HG03457 (cell line): ENCODE measurements around the gene CEP89.
"Not testable (repeated sequence)": the region's sequence is repeated elsewhere in the genome, so short reads cannot be mapped to it uniquely, and the experiment has no call there.

Experiments used
- ATAC-seq: cut with Tn5 transposase; IDR thresholded peaks from one replicate; pipeline ENCODE4 v1.9.1; 2021; ENCODE audit warnings: moderate number of reproducible peaks; ENCODE audit not compliant: unreplicated experiment

CEP89 gene

DNA sequence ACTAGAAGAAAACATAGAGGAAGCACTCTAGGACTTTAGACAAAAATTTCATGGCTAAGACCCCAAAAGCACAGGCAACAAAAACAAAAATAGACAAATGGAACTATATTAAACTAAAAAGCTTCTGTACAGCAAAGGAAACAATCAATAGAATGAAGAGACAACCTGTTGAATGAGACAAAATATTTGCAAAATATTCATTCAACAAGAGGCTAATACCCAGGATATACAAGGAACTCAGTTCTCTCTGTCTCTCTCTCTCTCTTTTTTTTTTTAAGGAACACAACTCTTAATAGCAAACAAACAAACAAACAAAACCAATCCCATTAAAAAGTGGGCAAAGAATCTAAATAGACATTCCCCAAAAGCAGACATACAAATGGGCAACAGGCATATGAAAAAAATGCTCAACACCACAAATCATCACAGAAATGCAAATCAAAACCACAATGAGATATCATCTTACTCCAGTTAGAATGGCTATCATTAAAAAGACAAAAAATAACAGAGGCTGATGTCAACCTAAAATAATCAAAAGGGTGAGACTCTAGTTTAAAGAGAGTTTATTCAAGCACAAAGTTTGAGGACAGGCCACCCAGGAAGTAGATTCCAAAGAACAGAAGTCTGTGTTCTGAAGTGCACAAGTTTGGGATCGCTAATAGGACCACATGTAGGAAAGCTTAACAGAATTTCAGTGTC, 75.1 kb downstream of the CEP89 start:
- ATAC-seq, result no peak

DNA sequence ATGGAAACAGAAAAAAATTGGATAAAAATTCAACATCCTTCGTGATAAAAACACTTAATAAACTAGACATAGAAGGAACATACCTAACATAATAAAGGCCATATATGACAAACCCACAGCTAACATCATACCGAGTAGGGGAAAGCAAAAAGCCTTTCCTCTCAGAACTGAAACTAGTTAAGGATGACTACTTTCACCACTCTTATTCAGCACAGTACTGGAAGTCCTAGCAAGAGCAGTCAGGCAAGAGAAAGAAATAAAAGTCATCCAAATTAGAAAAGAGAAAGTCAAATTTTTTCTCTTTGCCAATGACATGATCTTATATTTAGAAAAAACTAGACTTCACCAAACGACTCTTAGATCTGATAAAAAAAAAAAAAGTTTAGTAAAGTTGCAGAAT, 76.4 kb downstream of the CEP89 start:
- peak; percentile 76 for ATAC-seq

DNA sequence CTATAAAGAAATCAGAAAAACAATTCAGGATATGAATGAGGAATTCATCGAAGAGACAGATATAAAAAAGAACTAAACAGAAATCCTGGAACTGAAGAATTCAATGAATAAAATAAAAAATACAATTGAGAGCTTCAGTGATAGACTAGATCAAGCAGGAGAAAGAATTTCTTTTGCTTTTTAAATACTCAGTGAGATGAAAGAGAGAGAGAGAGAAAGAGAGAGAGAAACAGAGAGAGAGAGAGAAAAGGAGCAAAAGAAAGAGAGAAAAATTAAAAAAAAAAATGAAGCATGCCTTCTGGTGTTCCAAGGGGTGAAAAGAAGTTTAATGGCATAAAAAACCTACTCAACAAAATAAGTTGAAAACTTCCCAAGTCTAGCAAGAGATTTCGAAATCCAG, 80.1 kb downstream of the CEP89 start:
- ATAC-seq, result no peak

DNA sequence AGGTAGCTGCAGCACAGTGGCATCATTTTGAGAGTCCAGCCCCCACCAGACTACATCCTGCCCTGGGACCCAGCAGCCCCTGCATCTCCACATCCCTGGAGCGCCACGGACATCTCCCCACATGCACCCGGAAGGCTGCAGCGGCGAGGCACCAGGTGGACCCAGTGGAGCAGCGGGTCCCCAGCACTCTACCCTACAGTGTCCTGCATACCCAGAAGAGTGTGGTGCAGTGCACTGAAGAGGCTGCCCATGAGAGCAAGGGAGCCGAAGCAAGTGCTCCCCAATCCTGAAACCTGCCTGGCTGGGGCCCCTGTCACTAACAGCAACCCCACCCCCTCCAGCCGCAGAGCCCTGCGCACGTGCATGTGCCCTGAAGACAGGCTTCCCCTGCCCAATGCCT, 80.9 kb downstream of the CEP89 start:
- ATAC-seq, result no peak

DNA sequence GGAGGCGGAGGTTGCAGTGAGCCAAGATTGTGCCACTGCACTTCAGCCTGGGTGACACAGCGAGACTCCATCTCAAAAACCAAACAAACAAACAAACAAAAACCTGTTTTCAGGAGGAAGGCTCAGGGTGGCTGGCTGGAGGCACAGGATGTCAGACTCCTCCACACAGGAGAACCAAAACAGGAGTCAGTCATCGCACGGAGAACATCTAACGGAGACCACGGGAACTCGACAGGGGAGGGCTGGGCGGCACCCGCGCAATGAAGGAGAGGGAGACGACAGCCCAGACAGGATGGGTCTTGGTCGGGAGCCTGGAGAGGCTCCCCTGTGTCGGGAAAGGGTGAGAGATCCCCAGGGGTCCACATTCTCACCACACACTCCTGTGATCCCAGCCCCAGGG, 81.4 kb downstream of the CEP89 start:
- no peak for ATAC-seq

DNA sequence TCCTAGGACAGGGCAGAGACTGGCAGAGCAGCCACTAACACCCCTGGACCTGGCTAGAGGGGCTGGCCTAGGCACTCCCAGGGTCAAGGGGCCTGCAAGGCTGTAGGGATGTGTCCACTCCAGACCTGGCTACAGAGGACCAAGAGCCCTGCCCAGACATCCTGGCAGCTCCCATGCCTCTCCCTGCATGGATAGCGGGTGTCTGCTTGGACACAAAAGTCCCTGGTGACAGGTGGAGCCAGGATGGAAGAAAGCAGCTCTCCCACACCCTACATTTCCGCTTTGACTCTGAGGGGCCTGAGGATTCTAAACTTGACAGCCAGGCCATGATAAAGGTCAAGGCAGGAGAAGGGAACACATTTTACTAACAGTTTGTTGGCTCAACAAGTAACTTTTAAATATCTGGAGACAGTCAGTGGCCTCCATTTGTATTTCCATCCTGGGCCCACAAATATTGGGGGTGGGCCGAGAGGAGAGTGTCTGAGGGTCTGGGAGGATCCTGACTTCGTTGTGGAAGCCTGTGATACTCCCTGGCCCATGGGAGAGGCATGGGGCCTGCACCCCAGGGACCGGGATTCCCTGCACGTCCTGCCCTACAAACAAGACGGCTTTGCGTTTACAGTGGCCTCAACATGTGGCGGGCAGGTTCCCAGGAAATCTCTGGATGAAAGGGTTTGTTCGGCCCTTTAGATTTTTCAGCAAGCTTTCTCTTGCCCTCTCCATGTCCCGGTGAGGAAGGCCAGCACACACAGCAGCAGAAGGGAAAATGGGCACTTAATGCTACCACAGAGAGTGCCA, 82.4 kb downstream of the CEP89 start:
- ATAC-seq, result no peak

DNA sequence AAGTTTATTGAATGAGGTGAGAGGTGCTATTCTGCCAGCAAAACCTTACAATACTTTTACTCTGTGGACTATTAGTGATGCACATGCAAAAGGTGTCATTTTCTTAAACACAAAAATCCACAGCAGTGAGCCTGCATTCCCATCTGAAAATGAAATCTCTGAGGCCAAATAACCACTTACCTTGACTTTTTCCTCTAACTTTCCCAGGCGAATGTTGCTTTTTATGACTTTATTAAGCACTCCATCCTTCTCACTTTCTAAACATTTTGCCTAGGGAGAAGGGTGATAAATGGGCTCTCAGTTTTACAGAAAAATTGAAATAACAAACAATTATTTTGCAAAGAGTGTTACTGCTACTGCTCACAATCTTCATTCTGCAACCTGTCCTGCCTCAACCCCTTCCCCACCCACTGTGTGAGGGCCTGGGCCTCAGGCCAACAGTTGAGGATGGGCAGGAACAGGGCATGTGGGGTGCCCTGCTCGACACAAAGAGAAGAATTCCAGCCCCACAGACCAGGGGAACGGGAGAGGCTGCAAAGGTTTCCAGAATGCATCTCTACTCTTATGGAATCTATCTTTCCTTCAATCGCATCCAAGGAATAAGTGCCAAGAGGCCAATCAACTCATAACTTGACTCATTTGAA, 84.1 kb downstream of the CEP89 start:
- no peak for ATAC-seq

DNA sequence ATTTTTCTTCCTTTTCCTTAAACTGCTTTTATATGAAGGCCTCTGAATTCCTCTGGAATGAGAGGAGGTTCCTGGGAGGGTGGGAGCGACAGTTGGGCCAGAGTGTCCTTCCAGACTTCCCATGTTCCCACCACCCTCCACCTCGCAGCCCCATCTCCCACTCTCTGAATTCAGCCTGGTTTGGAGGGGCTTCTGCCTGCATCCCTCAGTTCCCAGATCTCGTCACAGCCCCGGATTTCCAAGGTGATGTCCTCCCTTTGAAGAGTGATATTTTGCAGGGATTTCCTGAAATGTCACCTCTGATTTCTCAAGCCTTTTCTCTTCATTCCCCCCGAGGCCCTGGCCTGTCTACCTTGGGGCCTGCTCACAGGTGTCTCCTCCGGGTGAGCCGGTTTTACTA, 85.5 kb downstream of the CEP89 start:
- no peak for ATAC-seq

DNA sequence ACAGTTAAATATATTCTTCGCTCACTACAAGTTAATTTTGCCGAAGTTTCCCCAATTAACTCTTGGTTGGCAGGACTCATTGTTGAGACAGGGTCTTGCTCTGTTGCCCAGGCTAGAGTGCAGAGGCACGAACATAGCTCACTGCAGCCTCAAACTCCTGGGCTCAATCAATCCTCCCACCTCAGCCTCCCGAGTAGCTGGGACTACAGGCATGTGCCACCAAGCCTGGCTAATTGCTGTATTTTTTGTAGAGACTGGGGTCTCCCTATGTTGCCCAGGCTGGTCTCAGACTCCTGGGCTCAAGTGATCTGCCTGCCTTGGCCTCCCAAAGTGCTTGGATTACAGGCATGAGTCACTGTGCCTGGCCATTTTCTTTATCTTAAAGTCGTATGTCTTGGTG, 86.5 kb downstream of the CEP89 start:
- not testable (repeated sequence) for ATAC-seq

DNA sequence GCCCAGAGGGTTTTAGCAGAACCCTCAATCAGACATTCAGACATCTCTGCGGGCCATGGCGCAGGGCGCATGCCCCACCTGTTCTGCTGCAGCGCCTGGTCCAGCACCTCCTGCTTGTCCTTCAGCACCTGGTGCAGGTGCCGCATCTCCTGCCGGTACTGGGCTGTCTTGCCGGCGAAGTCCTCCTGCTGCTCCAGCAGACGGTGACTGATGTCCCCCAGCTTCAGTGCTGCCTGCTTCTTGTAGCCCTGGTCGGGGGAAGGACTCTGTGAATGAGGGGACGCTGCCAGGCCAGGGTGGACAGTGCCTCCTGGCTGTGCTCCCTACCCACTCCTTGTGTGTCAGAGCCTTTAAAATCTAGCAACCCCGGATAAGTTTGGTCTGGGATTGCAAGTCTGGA, 90.0 kb downstream of the CEP89 start:
- ATAC-seq, result no peak

DNA sequence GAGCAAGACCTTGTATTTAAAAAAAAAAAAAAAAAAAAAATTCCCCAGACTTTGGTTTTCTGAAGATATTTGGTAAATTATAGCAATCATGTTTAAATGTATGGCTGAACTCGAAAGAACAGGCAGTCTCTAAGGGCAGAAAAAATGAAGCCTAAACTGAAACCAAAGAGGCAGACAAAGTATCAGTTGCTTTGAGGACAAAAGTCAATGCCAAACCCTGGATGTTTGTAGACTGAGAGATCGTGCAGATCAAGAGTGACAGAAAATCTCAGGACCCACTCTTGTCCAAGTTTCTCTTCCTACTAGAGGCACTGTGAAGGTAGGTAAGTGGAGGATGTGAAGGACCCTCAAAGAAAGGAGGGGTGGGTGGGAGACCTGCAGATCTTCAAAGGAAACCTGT, 91.1 kb downstream of the CEP89 start:
- no peak for ATAC-seq

DNA sequence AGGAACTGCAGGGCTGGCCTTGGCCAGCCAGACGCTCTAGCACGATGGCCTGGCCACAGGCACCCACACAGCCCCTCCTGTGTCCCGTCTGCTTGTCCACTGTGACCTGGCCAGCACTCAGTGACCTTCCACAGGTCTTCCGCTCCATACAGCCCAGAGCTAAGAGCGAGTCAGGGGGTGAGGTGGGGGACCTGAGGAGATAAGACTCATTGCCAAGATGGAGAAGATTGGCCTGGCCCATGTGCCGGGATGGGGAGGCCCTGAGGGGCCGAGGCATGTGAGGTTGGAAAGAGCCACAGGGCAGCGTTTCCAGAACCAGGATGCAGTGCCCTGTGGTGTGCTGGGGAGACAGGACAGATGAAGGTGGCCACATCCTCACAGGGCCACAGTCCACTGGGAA, 92.0 kb downstream of the CEP89 start:
- ATAC-seq, result no peak

DNA sequence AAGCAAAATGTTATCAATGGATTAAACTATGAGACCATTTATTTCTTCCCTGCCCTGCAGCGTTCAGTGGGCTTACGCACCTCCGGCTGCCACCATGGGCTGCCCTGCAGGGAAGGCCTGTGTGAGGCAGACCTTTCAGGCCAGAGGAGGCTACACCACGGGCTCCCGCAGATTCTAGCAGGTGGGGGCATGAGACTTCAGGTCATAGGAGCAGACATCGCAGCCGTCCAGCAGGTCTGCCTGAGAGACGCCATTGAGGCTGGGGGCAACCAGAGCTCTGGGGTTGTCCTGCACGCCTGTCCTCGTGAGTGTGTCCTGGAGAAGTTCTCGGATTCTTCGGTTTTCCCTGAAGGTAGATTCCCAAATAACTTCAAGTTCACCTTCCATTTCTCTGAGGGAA, 92.8 kb downstream of the CEP89 start:
- no peak for ATAC-seq

DNA sequence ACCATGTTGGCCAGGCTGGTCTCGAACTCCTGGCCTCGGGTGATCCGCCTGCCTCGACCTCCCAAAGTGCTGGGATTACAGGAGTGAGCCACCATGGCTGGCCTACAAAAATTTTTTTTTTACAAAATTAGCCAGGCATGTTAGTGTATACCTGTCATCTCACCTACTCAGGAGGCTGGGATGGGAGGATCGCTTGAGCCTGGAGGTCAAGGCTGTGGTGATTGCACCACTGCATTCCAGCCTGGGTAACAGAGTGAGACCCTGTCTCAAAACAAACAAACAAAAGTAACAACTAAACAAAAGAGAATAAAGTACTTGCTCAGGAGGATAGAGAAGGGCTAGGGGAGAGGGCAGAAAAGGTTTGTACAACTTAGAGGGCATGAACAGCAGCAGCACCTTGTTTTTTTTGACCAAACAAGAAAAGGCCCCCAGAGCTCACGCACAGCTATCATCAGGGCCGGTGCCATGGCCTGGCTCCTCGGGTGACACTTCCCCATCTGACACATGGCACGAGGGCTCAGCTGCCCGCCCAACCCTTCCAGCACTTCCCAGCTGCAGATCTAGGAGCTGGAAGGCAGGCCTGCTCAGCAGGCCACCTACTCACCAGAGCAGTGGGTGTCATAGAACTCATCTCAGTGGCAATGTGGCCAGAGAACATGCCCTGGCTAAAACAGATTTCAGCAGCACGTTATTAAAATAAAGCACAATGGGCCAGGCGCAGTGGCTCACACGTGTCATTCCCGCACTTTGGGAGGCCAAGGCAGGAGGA, 93.6 kb downstream of the CEP89 start:
- no peak for ATAC-seq

DNA sequence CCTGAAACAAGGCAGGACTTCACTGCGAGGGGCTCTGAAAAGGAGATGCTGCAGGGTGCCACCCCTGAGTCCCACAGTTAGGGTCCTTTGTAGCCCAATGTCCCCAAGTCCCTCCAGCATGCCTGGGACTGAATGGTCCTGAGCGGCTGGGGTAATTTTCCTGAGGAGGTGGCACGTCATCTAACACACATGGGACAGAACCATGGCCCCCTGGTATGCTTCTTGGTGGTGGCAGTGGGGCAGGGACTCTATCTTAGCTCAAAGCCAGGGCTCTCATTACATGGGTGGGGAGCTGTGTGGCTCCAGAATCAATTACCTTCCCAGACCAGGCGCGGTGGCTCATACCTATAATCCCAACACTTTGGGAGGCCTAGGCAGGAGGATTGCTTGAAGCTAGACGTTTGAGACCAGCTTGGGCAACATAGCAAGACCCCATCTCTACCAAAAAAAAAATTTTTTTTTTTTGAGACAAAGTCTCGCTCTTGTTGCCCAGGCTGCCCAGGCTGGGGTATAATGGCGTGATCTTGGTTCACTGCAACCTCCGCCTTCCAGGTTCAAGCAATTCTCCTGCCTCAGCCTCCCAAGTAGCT, 94.3 kb downstream of the CEP89 start:
- ATAC-seq, result no peak

DNA sequence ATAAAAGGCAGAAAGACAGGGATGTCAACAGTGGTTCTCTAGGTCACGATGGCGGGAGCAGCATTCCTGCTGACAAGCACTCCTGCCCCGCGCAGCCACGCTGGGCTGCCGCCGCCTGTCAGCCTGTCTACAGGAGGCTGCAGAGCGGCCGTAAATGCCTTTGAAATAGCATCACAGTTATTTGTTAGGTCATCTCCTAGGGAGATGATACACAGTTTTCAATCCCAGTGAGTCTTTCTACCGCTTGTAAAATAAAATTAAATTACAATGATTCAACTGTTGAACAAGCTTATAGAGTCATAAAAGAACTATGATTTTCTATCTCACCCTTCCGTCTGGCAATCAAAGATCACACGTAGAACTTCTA, 94.9 kb downstream of the CEP89 start:
- ATAC-seq, result no peak

DNA sequence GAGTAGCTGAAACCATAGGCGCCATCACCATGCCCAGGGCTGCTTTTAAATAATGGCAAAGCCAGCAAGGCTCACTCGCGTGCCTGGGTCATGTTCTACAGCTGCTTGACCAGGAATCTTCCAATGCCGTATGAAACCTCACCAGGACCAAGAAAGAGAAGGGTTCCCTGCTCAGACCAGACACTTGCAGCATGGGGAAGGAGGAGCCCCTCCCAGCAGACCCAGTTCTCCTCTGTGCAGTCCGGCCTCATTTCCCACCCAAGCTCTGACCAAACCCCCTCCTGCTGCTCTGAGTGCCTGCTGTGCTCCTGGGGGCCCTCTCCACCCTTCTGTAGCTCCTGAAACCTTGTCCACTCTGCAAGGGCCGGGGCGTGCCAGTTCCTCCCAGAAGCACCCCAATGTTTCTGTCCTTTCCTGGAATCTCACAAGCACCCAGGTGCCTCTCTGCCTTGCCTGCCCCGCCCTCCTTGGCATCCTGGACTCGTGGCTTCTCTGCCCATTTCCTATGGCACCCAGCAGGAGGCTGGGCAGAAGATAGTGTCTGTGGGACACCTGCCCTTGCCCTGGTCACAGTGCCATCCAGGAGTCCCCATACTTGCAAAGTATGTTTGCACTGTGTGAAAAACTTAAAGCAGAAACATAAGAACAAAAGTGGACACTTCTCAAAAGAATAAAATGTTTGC, 95.4 kb downstream of the CEP89 start:
- ATAC-seq, result no peak

DNA sequence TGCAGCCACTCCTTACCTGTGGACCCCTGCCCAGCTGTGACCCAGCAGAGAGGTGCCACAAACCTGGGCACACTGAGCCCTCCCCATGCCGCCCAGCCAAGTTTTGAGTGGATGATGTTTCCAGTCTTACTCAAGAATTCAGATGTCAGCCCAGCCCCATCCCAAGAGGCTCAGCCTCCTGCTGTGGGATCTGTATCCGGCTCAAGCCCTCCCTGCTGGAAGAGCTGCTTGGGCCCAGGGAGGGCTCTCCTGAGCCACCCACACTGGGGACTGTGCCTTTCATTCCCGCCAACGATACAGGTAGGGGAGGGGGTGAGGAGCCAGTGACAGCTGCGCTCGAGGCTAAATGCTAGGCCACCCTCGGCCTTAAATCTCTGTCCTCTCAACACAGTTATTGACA, 96.3 kb downstream of the CEP89 start:
- no peak for ATAC-seq

DNA sequence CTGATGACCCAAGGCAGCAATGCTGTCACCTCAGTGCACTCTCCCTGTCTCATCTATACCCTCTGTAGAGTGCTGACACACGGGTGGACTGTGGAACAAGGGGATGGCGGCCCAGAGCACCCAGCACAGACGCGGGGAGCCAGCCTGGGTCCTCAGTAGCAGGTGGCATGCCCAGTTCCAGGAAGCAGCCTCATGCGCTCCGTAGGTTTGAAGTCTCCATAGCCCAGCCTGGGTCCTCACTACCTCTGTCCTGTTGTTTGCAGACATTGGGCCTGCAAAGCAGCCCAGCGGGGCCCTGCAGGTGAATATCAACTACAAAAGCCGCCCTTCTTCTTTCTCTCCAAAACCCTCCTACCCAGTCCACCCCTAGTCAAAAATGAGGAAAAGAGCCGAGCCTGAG, 97.2 kb downstream of the CEP89 start:
- ATAC-seq, result no peak

DNA sequence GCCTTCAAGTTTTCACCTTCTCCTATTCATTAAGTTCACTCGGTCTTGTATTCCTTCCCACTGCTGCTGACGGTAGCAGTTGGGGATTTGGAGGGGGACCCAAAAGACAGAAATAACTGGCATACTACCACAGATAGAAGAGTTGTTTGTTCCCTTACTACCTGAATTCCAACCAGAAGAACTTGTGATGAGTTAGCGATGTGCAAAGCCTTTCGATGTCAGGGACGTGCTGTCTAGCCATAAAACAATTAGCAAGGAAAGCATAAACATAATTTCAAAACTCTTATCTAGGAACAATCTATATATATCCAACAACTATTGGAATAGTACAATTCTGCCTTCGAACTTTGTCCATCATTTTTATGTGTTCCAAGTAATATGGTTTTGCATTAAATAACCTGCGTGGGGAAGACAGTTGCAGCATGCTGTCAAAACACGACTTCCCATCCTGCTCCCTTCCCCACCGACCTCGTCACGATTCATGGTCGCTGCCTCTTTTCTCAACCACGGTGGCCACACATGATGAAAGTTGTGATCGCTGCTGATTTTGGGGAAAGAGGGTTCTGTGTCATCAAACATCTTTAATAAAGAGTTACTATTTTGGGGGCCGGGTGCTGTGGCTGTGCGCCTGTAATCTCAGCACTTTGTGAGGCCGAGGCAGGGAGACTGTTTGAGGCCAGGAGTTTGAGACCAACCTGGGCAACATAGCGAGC, 98.4 kb downstream of the CEP89 start:
- no peak for ATAC-seq
